Activated T-cell treated with anti-CD3 and anti-CD28 coated beads for 4 hours (primary cell): ENCODE results near the gene STARD9.
"Not testable (repeated sequence)": the region's sequence is repeated elsewhere in the genome, so short reads cannot be mapped to it uniquely, and the experiment has no call there.

Experiments
- DNase-seq: peaks from one replicate; pipeline ENCODE4 v3.0.0-alpha.2; 2020

STARD9 gene

DNA sequence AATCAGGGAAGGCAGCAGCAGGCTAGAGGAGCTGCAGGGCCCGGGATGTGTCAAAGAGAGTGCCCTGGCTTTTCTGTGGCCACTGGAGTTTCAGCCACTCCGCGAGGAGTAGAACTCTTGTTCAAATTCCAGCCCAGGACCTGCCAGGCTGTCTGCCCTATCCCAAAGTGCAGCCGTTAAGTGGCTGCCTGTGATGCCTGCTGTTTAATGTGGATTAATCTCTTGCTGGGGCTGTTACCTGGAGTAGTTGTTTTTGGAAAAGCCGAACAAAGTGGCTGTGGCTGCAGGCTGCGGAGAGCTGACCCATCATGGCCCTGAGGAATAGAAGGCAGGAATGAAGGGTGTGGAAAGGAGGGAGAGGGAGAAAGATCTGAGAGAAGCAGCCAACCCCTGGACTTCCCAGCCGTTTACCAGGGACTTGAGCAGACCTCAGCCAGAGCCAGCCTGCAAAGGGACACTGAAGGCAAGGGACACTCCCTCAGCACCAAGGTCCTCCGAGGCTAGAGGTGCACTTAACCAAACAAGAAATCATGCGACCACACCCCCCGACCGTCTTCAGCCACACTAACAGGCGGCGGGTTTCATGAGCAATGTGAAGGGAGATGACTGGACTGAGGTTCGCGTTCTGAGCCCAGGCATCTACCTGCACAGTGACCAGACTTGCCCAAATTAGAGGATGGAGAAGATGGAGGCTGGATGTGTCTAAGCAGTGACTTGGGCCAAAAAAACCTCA, 156.9 kb downstream of the STARD9 start:
- no peak for DNase-seq

DNA sequence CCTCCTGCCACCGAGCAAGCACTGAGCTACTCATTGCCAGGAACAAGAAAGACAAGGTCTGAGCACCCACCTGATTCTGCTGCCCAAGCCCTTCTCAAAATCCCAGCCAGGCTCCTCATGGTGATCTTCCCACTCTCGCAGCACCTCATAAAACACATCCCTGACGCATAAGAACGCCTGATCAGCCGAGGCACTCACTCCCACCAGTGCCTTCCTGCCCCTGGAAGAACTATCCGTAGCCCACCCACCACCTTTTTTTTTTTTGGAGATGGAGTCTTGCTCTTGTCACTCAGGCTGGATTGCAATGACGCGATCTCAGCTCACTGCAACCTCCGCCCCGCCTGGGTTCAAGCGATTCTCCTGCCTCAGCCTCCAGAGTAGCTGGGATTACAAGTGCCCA, 157.6 kb downstream of the STARD9 start:
- DNase-seq, result no peak

DNA sequence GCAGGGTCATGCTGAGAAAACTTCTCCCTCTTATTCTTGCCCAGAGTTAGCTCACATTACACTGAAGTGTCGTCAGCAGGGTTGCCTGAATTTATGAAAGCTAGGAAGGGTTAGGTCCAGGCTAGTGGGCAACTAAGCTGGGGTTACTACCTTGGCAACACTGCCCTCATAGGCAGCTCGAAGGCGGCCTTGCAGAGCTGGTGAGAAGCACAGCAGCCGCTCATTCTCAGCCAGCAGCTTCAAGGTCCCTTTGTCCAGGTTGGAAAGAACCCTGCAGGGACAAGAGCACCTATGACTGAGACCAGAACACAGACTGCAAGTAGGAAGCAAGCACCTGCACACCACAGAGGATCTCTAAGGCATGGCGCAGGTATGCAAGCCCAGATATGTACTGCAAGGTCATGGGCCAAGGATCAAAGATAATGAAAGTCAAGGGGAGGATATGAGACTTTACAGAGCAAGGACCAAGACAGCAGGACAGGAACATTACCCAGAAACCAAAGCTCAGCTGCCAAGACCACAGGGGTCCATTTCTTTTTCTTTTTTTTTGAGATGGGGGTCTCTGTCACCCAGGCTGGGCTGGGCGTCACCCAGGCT, 158.8 kb downstream of the STARD9 start:
- DNase-seq, result no peak

- no peak for DNase-seq
Observed at GRCh38 chr15:42735382-42736165, 160.2 kb downstream of the STARD9 start.

DNA sequence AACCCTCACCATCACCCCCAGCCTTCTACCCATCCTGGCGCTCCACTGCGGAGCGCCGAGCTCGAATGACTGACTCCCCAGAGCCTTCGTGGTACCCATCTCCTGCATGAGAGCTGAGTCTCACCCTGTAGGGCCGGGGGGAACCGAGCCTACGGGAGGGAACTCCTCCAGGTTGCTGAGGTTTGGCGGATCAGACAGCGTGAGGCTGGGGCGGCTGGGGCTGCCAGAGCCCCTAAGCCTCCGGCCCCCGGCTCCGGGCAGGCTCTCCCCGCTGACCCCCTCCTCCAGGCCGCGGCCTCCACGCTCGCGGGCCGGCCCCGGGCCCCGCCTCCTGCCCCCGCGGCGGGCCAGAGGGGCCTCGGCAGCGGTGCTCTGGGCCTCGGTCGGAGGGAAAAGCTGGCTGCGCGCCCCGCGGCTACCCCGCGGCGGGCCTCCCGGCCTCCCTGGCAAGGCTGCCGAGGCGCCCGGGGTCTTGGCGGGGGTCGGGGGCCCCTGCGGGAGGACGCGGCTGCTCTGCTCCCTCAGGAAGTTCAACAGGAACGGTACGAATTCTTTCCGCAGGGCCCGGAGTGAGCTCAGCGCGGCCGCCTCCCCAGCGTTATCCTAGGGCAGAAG, 160.9 kb downstream of the STARD9 start:
- peak; percentile 5 for DNase-seq

GRCh38 chr15:42736793-42737528, 161.6 kb downstream of the STARD9 start, which contains the start of gene CDAN1:
Gene CDAN1 (minus strand): TSS chr15:42737128. CDS start chr15:42737102, 26 bp downstream.
- DNase-seq, result peak; percentile 89

GRCh38 chr15:42737529-42738328, 162.3 kb downstream of the STARD9 start:
- DNase-seq, result no peak

GRCh38 chr15:42741710-42742109, 166.3 kb downstream of the STARD9 start:
- no peak for DNase-seq

DNA sequence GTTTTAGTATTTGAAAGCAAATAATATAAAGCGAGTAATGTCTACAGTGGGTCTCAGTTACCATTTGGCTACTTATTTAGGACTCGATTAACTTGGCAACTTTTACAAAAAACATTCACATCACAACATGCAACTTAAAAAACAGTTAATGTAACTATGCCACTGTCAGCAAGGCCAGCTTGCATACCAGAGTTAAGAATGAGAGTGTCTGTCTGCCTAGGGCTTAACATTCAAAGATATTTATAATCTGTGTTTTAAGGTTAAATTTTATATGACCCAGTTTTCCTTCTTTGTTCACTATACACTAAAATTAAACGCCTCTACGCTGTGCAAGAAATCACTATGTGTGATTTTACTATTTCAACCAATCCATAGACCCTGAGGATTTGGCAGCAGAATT, 166.7 kb downstream of the STARD9 start:
- DNase-seq, result no peak

DNA sequence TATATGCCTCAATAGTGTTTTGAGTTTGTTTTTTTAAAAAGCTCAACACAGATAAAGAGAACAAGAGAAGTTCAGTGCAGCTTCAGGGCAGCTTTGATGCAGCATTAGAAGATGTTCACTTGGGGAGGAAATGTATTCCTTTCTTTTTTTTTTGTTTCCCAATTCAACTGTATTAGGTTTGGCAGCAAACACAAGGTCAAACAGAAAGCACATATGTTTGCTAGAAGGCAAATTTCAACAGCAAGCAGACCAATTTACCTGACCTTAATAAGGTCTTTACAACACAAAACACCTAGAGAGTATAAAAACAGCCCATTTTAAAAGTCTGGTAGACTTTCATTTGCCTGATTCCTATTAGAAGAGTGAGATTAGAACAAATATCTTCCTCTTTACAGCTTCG, 168.8 kb downstream of the STARD9 start:
- no peak for DNase-seq

- no peak for DNase-seq
Observed at GRCh38 chr15:42749266-42749665, 173.9 kb downstream of the STARD9 start.

DNA sequence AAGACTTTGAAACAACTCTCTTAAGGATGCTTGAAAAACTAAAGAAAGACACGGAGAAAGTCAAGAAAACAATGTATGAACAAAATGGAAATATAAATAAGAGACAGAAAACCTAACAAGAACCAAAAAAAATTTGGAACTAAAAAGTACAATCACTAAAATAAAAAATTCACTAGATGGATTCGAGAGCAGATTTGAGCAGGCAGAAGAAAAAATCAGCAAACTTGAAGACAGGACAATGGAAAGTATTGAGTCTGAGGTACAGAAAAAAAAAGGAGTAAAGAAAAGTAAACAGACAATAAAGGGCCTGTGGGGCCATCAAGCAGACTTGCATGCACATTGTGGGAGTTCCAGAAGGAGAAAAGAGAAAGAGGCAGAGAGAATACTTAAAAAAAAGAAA, 174.9 kb downstream of the STARD9 start:
- no peak for DNase-seq

GRCh38 chr15:42759093-42759492, 183.7 kb downstream of the STARD9 start:
- DNase-seq, result no peak

- DNase-seq, result no peak
Observed at GRCh38 chr15:42760759-42761158, 185.4 kb downstream of the STARD9 start.

DNA sequence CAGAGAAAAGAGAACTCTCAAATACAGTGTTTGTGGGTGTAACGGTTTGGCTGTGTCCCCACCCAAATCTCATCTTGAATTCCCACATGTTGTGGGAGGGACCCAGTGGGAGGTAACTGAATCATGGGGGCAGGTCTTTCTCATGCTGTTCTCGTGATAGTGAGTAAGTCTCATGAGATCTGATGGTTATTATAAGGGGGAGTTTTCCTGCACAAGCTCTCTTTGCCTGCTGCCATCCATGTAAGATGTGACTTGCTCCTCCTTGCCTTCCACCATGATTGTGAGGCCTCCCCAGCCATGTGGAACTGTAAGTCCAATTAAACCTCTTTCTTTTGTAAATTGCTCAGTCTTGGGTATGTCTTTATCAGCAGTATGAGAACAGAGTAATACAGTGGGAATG, 186.4 kb downstream of the STARD9 start:
- not testable (repeated sequence) for DNase-seq

GRCh38 chr15:42764154-42764731, 188.8 kb downstream of the STARD9 start:
- not testable (repeated sequence) for DNase-seq

- not testable (repeated sequence) for DNase-seq
Observed at GRCh38 chr15:42766109-42766508, 190.7 kb downstream of the STARD9 start.
